ENCODE data around the gene ADGRV1. TPM values are rescaled to one million over a fixed set of nuclear protein-coding genes. Genes with fewer than 3 reads are reported as not detected.

Gene ADGRV1
- total and polyA plus RNA-seq, 2 donors (not counting 3 experiments of a cell fraction or from before 2014, with no cell fraction given), result 0.11 to 0.55 TPM

- ChIA-PET POLR2A (no interaction called here), CTCF (no interaction called here)
- DNase-seq (ENCODE audit: low read depth, low spot score) (no peak), FAIRE-seq (no peak)
- Histone ChIP-seq H3K27ac (ENCODE audit: insufficient read depth, low read depth, low read length) (no peak overlapping the region), H3K4me2 (ENCODE audit: insufficient read depth, low read length) (no peak overlapping the region), H3K36me3 (ENCODE audit: control insufficient read depth in 2 of 2, extremely low read depth in 1 of 2, insufficient read depth in 2 of 2, low read length in 2 of 2) (no peaks in the 10 kb centered on the region), H3K79me2 (ENCODE audit: control insufficient read depth, insufficient read depth, low read length) (no peaks in the 10 kb centered on the region), H2AFZ (ENCODE audit: low read depth, low read length) (no peak overlapping the region), H3K9me3 (replicated peaks; ENCODE audit: control insufficient read depth, insufficient read depth, low read length) (no peaks in the 10 kb centered on the region), H4K20me1 (replicated peaks; ENCODE audit: control insufficient read depth, extremely low read depth, insufficient read depth, low read length) (no peaks in the 10 kb centered on the region), H3K4me1 (ENCODE audit: control insufficient read depth, extremely low read depth, insufficient read depth, low read length) (no peaks in the 10 kb centered on the region), H3K4me3 (replicated peaks in 1 of 3; ENCODE audit: insufficient read depth in 1 of 3, low read depth in 1 of 3, low read length in 3 of 3) (no peak overlapping the region), H3K9me1 (replicated peaks; ENCODE audit: control insufficient read depth, extremely low read depth, insufficient read depth, low read length) (no peaks in the 10 kb centered on the region), H3K27me3 (ENCODE audit: control insufficient read depth in 2 of 2, insufficient read depth in 2 of 2, low read length in 2 of 2) (no peaks in the 10 kb centered on the region), H3K9ac (replicated peaks; ENCODE audit: extremely low read depth, insufficient read depth, low read length) (no peak overlapping the region)
- intact Hi-C loops (cut with micrococcal nuclease), result no loop called here
- TF ChIP-seq EZH2 (IDR thresholded peaks at IDR 0.05; ENCODE audit: borderline replicate concordance, low read depth, low read length, severe bottlenecking) (no peak), CTCF (IDR thresholded peaks at IDR 0.05; ENCODE audit: extremely low read depth in 1 of 2, insufficient read depth in 1 of 2, low read depth in 1 of 2, low read length in 2 of 2) (no peak), GATA2 (IDR thresholded peaks at IDR 0.05; ENCODE audit: insufficient read depth, insufficient read length, low read depth, low read length) (no peak), MAX (IDR thresholded peaks at IDR 0.05; ENCODE audit: insufficient read depth, insufficient read length) (no peak), JUN (IDR thresholded peaks at IDR 0.05; ENCODE audit: borderline replicate concordance, insufficient read depth, insufficient read length, low read depth) (no peak), POLR2AphosphoS5 (IDR thresholded peaks at IDR 0.05; ENCODE audit: insufficient read depth, low read depth, low read length) (no peak), FOS (IDR thresholded peaks at IDR 0.05; ENCODE audit: borderline replicate concordance, insufficient read depth, low read length) (no peak), MYC (IDR thresholded peaks at IDR 0.05; ENCODE audit: low read depth, low read length) (no peak), POLR2A (IDR thresholded peaks at IDR 0.05; ENCODE audit: low read depth, low read length) (no peak)
- dilution Hi-C loops (cut with MboI; ENCODE audit: extremely low pct_ligation_motif_present, low sequenced_read_pairs), result no loop called here
- no TSS peak for BruUV-seq (replicated peaks)
These were observed 123.7 kb downstream of the ADGRV1 start for GRCh38 chr5:90682278-90682677.
